ENCODE measurements around the gene CLSTN3. TPM values are rescaled to one million over a fixed set of nuclear protein-coding genes. Genes with fewer than 3 reads are reported as not detected.

Gene CLSTN3
- total and polyA plus RNA-seq, 9 of the 15 experiments (the other 6 are each of a cell fraction or from before 2014, with no cell fraction given) = 0.08 to 23.2 (median 11.0) TPM

DNA sequence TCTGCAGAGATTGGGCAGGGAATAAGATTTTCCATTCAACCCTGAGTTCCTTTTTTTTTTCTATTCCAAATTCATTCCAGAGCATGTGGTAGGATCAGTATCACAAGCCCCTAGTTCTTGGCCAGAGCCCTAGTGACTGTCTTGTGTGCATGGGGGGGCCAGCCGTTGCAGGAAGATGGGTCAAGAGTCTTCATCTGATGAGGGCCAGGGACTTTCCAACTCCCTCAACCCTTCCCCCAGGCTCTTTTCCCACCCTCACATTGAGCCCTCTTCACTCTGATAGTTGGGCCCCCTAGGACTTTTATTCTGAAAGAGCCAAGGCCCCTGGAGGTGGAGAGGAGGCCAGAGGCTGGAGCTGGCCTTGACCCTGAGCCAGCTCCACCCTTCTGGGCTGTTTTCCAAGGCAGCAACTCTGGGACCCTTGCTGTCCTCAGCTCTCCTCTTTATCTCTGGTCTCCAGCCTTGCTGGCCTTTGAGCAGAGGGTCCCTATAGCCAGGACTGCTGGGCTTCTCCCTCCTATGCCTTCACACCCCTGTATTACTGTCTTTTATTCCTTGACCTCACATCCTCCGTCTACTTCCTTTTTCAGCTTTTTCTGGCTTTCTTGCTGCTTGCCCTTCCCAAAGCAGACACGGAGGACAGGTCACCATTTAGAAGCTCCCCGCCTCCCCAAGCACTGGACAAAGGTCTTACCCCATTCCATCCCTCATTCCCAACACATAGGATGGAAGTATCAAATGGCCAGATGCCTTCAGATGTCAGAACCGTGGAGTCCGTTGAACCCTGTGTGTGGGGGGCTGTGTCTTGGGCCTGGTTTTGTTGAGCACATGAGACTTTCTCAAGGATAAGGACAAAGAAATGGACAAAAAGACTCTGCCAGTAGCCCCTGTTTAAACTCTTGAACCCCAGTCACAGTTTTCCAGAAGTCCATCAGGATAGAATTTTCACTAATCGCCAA, 7.1 kb upstream of the CLSTN3 start (continued):
- TF ChIP-seq, protein P1, sequence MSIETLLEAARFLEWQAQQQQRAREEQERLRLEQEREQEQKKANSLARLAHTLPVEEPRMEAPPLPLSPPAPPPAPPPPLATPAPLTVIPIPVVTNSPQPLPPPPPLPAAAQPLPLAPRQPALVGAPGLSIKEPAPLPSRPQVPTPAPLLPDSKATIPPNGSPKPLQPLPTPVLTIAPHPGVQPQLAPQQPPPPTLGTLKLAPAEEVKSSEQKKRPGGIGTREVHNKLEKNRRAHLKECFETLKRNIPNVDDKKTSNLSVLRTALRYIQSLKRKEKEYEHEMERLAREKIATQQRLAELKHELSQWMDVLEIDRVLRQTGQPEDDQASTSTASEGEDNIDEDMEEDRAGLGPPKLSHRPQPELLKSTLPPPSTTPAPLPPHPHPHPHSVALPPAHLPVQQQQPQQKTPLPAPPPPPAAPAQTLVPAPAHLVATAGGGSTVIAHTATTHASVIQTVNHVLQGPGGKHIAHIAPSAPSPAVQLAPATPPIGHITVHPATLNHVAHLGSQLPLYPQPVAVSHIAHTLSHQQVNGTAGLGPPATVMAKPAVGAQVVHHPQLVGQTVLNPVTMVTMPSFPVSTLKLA (conservative IDR thresholded peaks at IDR 0.05) = peak in 1 of 2 experiments; percentile 41; a peak in 1 of 4 replicates
- TF ChIP-seq TBP (optimal IDR thresholded peaks at IDR 0.05; ENCODE audit: low read depth, low read length) = peak; percentile 23
- TF ChIP-seq CREB1 (IDR thresholded peaks at IDR 0.05) = no peak
- no peak for TF ChIP-seq CREB1 (CRISPR knock-in tag; IDR thresholded peaks at IDR 0.05)
- TF ChIP-seq RCOR1 (IDR thresholded peaks at IDR 0.05; ENCODE audit: borderline replicate concordance in 1 of 2, low read depth in 2 of 2, low read length in 2 of 2) = peak in 1 of 2 experiments; percentile 33; a peak in 1 of 4 replicates
- no peak for TF ChIP-seq SETDB1 (IDR thresholded peaks at IDR 0.05; ENCODE audit: low read length)
- TF ChIP-seq ILK (tag; IDR thresholded peaks at IDR 0.05; ENCODE audit: borderline replicate concordance, low read depth) = no peak
- TF ChIP-seq LCOR (CRISPR knock-in tag; IDR thresholded peaks at IDR 0.05) = no peak
- TF ChIP-seq ZNF232 (CRISPR knock-in tag; IDR thresholded peaks at IDR 0.05) = no peak
- no peak for TF ChIP-seq ZNF143 (CRISPR knock-in tag; IDR thresholded peaks at IDR 0.05)
- no peak for TF ChIP-seq MED1 (CRISPR knock-in tag; IDR thresholded peaks at IDR 0.05; ENCODE audit: borderline replicate concordance)
- no peak for TF ChIP-seq HMGN3 (IDR thresholded peaks at IDR 0.05; ENCODE audit: borderline replicate concordance, extremely low read depth, insufficient read length, low read depth, low read length)
- no peak for TF ChIP-seq ZNF408 (CRISPR knock-in tag; IDR thresholded peaks at IDR 0.05; ENCODE audit: low read depth)
- peak; percentile 48; the same call in 1 of the 2 replicates for TF ChIP-seq CTBP1 (IDR thresholded peaks at IDR 0.05; ENCODE audit: borderline replicate concordance)
- no peak for TF ChIP-seq ZNF354B (CRISPR knock-in tag; IDR thresholded peaks at IDR 0.05)
- no peak for TF ChIP-seq ZNF764 (CRISPR knock-in tag; IDR thresholded peaks at IDR 0.05; ENCODE audit: low read depth)
- peak; percentile 68 for TF ChIP-seq TEAD4 (IDR thresholded peaks at IDR 0.05; ENCODE audit: low read length)
- no peak for TF ChIP-seq TEAD4 (CRISPR knock-in tag; IDR thresholded peaks at IDR 0.05; ENCODE audit: borderline replicate concordance)
- 0 out of 4 replicates have a peak, but pooled peaks of 1 of the 2 experiments have one; percentile 44 for TF ChIP-seq FOXK2 (conservative IDR thresholded peaks at IDR 0.05 in 1 of 2, IDR thresholded peaks at IDR 0.05 in 1 of 2; ENCODE audit: low read depth in 2 of 2)
- TF ChIP-seq E2F3 (CRISPR knock-in tag; IDR thresholded peaks at IDR 0.05) = no peak
- no peak for TF ChIP-seq ZNF696 (CRISPR knock-in tag; conservative IDR thresholded peaks at IDR 0.05)
- TF ChIP-seq, protein P2, sequence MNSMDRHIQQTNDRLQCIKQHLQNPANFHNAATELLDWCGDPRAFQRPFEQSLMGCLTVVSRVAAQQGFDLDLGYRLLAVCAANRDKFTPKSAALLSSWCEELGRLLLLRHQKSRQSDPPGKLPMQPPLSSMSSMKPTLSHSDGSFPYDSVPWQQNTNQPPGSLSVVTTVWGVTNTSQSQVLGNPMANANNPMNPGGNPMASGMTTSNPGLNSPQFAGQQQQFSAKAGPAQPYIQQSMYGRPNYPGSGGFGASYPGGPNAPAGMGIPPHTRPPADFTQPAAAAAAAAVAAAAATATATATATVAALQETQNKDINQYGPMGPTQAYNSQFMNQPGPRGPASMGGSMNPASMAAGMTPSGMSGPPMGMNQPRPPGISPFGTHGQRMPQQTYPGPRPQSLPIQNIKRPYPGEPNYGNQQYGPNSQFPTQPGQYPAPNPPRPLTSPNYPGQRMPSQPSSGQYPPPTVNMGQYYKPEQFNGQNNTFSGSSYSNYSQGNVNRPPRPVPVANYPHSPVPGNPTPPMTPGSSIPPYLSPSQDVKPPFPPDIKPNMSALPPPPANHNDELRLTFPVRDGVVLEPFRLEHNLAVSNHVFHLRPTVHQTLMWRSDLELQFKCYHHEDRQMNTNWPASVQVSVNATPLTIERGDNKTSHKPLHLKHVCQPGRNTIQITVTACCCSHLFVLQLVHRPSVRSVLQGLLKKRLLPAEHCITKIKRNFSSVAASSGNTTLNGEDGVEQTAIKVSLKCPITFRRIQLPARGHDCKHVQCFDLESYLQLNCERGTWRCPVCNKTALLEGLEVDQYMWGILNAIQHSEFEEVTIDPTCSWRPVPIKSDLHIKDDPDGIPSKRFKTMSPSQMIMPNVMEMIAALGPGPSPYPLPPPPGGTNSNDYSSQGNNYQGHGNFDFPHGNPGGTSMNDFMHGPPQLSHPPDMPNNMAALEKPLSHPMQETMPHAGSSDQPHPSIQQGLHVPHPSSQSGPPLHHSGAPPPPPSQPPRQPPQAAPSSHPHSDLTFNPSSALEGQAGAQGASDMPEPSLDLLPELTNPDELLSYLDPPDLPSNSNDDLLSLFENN (IDR thresholded peaks at IDR 0.05; ENCODE audit: low read depth in 2 of 2, low read length in 2 of 2) = 0 out of 4 replicates have a peak, but pooled peaks of 1 of the 2 experiments have one; percentile 34
- no peak for TF ChIP-seq RFX1 (IDR thresholded peaks at IDR 0.05)
- no peak for TF ChIP-seq ZNF12 (CRISPR knock-in tag; IDR thresholded peaks at IDR 0.05)

Measured in K562 (cell line).